Measurements from ENCODE around the gene REG3G. TPM values are rescaled to one million over a fixed set of nuclear protein-coding genes. Genes with fewer than 3 reads are reported as not detected.

REG3G gene
- not detected for total RNA-seq

- peak; percentile 7 for DNase-seq
Observed at GRCh38 chr2:79025421-79025820, at the start of gene REG3G. REG3G (plus strand) TSS chr2:79025702; CDS start chr2:79026094, 392 bp downstream.

GRCh38 chr2:78977661-78978145, 47.8 kb upstream of the REG3G start:
- DNase-seq = peak; percentile 53

- DNase-seq = peak; percentile 36
Observed at GRCh38 chr2:78978340-78978739, 47.2 kb upstream of the REG3G start.

DNA sequence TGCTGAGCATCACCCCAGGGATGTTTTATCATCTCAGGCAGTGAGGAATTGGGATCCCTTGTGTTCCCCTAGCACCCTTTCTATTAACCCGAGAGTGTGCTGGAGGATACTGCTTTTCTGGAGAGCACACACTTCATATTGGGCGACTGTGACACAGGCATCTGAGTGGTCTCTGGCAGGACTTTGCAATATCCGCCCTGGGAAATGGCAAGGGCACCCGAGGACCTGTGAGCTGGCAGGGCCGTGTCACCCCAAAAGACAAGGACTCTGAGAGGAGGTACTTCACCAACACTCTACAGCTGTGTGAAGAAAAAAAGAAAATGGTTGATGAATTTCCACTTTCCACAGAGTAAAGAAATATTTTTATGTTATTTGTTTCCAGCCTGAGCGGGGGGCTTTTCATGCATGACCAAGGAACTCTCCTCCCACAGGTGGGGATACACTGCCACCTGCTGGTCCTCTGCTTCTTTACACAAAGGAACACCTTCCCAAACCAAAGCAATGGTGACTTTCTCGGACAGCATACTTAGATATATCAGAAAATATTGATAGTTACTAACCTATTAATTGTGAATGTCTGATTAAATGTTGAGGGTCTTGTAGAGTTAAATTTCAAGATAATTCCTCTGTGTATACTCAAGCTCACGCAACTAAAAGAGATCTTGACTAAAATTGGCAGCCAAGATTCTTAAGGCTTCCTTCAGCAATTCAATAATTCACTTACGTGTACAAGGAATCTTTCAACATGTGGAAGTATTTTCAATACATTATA, 45.9 kb upstream of the REG3G start:
- peak; percentile 90 for DNase-seq

DNA sequence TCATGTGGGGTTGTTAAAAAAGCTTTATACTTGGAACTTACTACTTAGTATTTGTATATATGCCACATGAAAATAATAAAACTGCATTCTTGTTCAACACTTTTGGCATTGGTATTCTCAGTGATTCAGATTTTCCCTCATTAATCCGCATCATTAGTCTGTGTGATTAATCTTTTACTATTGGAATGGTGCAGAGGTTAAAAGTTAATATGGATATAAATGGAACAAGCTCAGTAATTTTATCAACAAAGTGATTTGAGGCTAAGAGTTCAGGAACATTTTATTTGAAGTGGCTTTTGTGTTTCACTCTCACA, 45.4 kb upstream of the REG3G start:
- no peak for DNase-seq

GRCh38 chr2:78980871-78981270, 44.6 kb upstream of the REG3G start:
- DNase-seq = no peak

DNA sequence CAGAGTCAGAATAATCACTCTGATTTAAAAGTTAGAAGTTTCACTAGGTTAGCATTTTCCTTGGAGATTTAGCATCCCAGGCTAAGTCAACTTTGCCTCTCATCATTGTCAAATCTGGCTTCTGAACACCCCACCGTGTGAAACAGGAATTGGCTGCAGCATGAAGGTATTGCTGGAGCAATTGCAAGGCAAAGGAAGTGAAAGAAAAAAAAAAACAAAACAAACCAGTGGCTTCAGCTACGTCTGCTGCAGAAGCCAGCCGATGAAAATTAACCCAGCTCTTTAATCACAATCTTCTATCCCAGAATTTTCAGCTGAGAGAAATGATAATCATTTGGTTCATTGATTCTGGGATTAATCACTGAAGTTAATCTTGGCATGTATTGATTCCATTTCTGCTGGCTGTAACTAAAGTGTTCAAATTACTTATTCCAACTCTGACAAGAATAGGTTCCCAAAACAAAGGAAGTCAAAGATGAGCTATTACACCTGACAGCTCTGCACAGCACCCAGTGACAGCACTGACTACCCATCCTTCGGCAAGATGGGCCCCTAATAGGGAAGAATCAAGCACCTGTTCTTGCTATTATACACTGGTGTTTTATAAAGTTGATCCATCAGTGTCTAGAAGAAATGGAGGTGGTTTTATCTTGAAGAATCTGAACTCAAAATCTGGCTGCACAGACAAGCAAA, 42.7 kb upstream of the REG3G start:
- DNase-seq = no peak

DNA sequence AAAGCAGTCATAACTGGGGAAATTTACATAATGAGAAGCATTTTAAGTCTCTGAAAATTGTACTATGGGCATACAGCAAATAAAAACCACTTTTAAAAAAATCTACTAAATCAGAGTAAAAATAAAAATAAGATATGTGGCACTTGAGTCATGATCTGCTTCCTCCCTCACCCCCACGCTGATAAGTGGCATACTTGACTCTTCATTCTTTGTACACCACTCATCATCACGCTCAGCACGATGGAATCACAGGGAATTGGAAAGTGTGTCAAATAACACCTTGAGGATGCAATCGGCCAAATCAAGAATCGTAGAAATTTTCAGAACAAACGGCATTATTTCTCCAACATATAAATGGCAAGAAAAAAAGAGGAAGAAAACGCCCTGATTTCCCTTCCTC, 41.1 kb upstream of the REG3G start:
- no peak for DNase-seq

DNA sequence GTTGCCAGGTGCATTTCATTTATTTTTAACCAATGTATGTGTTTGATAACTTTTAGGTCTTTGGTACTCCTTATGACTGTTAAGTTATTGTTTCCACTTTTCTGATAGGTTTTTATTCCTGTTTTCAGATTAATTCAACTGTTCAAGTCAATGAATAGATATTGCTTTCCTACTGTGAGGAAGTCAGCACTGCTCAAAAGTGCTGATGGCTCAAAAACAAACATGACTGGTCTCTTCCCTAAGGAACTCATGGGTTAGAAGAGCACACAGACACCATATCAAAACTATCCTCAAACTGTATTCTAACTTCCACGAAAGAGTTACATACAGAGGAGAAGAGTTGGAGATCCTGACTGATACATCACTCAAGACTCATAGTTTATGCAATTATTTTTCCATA, 39.9 kb upstream of the REG3G start:
- DNase-seq = no peak

DNA sequence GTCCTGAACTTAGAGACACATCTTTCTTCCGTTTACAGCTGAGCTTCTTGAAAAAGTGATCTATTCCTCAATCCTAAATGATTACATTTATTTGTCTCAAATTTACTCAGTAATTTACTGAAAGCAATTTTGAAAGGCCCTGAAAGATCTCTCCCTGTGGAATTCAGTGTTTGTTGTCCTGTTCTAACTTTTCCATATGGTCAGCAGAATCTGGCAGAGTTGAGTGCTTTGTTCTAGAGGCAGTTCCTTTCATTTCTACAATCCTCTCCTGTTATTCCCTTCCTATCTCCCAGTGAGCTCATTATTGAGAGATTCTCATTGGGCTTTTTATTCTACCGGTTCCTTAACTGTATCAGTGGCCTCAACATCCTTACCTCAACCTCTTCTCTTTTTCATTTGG, 36.5 kb upstream of the REG3G start:
- no peak for DNase-seq

GRCh38 chr2:78992451-78992806, 33.1 kb upstream of the REG3G start:
- DNase-seq = peak; percentile 57

DNA sequence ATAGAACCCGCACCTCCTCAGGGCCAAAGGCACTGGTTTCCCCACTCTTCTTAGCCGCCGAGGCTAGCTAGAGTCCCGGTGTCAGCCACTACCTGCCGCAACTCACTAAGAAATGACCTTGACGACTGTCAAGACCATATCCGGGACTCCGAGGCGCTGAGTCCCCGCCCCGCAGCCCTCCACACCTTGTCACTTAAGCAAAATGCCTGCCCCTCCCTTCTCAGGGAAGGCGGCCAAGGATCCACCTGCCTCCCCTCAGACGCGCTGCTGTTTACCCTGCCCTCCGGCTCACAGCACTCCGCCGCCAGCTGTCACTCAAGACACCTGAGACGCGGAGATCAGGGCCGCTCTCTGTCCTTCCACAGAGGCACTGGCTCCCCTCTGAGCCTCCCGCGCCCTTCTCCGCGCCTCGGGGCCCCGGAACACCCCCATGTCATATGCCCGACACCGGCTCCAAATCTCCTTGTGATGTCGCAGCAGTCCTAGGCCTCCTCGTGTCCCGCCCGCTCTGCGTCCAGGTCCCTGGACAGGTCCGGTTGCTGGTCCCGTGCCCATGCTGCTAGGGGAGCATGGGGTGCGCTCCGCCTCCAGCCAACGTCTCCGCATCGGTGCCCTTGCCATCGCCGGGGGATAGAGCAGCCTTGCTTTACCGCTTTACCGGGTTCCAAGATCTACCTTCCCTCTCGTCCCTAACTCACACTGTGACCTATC, 32.5 kb upstream of the REG3G start:
- DNase-seq = peak; percentile 30

DNA sequence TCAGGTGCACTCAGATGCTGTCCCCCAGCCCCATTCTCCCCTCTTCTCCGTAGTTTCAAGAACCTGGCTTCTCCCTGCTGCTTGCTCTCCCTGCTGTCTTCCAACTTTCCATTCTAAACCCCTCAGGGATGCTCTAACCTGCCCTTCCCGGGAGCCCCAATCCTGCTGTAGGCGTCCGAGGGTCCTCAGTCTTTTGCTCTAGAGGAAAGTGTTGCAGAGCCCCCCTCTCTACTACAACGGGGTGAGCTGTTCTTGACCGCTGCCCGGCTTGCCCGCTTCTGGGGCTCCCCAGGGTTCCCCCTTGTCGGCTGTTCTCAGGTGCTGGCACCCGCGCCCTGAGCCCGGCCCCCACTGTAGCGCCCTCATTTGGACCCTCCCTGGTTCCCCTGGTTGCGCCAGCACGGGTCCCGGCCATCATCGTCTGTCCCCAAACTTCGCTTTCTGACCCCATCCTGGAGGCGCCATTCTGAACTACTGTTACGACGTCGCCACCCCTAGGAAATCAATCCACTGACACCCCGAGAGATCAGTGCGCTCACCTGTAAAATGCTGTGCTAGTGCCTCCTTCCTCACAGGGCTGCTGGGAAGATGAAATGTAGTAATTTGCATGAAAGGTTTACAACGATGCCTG, 31.9 kb upstream of the REG3G start:
- DNase-seq = no peak

DNA sequence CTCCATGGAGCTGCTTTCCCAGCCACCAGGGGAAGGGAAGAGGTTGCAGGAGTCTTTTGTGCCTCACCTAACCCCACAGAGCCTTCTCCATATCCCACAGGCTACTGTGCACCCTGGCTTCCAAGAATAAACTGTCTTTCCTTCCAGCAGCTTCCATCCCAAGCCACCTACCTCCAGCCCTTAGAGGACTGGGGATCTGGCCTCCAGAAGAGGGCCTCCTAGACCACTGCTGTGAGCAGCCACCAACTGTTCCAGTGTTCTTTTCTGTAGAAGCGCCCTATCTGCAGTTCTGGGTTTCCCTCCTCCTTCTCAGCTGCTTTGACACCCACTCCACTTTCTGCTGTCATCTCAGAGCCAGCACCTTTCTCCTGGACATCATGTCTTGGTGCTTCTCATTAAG, 30.7 kb upstream of the REG3G start:
- no peak for DNase-seq

DNA sequence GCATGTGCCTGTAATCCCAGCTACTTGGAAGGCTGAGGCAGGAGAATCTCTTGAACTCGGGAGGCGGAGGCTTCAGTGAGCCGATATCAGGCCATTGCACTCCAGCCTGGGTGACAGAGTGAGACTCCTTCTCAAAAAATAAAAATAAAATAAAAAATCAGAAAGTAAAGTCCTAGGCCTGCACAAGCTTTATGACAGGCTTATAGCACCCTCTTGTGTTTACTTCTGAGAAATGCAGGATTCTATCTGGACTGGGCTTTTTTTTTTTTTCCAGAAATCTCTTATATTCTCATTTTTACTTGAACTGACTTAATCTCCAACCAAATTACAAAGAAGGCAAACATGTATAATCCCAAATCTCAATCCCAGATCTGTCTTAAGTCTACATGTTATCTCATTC, 26.1 kb upstream of the REG3G start:
- DNase-seq = peak; percentile 59

DNA sequence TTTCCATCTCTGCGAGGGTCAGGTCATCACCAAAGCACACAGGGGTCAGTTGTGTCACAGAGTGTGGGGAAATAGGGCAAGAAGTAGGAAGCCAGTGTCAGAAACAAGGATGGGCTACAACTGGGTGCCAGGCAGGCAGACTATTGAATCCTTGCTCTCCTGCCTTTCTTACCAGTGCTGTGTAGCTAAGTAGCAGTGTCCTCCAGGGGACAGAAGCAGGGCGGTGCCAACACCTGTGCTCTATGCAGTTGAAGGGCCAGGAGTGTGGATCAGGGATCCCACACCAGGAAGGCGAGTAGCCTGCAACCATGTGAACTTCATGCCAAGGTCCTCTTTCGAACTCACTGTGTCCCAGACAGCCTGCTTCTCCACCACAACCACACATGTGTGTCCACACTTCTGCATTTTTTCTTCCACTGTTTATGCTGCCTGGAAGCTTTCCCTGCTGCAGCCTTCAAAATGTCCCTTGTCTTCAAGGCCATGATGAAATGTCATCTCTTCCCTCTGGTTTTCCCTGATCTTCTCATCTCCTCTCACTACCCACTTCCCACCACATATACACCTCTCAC, 25.4 kb upstream of the REG3G start:
- DNase-seq = no peak

DNA sequence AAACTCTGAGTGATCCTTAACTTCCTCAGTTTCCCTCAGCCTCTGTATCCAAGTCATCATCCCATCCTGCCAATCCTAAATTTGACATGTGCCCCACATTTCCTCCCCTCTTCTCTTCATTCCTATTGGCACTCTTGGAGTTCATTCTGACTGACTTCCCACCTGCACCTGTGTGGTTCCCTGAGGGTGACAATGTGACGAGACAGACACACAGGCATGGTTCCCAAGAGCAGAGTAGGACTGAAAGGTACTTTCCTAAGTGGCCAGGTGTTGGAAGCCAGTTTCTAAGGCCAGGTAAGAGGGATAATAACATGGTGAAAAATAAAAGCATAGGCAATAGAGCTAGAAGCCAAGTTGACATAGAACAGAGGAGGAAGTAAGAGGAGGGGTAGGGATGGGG, 24.2 kb upstream of the REG3G start:
- no peak for DNase-seq

DNA sequence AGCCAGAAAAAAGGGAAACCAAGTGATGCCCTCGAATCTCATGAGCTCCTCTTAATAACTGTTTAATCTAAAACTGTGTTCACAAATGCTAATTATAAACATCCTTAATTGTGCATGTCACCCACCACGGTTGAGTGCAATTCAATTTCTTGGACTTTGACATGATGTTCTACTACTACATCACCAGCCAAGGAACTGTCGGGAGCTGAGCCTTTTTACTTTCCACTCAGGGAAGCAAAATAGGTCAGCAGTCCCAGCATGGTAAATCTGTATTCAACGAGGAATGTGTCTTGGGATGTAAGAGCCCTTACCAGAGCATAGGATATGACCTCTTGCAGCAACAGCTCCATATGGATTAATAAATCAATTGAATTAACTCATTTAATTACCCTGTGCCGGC, 20.8 kb upstream of the REG3G start:
- no peak for DNase-seq

DNA sequence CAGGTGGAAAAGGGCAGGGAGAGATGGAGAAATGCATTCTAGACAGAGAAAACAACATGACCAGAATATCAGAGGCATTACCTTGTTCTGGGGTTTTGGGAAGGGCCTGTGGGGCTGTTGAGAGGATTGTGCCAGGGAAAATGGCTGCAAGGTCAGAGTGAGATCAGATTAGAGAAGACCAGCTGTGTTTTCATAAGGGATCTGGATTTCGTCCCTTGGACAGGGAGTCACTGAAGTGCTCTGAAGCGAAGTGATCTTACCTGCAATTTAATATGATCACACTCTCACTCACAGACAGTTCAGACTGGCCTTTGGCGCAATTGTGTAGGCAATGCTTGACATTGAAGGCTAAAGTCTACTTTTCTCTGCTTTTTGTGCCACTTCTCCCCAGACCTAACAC, 20.3 kb upstream of the REG3G start:
- DNase-seq = peak; percentile 16

DNA sequence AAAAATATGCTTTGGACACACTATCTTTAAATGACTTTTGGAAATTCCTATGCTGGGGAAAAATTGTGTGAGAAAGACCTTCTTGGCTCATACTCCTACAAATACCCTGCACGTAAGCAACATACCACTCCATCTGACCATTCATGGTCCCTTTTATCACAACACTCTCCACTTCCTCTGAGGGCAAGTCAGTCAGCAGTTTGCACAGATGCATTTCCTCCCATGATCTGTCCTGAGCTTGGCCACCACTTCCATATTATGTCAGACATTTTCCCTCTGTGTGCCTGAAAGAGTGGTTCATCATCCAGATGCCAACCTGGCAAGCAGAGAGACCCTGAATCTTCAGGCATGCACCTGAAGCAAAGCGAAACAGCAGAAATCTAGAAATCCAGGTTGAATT, 16.1 kb upstream of the REG3G start:
- no peak for DNase-seq

GRCh38 chr2:79011496-79011895, 14.0 kb upstream of the REG3G start:
- no peak for DNase-seq

DNA sequence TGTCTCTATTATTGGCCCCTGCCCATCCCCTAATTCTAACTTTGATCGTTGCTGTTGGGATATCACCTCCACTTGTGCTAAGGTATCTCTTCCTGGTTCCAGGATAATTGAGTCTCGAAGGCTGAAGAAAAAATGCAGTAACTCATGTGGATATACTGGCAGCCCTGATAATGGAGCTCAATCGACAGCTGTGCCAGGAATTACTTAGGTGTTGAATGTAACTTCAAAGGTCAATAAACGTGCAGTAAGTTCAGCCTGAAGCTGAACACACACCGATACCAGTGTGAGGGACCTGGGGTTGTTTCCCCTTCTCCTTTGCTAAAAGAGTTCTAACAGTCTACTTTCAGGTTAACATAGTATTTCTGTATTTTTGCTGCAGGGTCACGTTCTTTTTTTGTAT, 11.9 kb upstream of the REG3G start:
- DNase-seq = no peak

GRCh38 chr2:79016342-79016741, 9.2 kb upstream of the REG3G start:
- no peak for DNase-seq

All from tongue (tissue), 2 donors.